Measurements from ENCODE around the gene FBXO28. TPM values are rescaled to one million over a fixed set of nuclear protein-coding genes. Genes with fewer than 3 reads are reported as not detected.

FBXO28 gene
- total RNA-seq, 2 experiments from 2014 or later: 17.1 to 19.7 TPM

DNA sequence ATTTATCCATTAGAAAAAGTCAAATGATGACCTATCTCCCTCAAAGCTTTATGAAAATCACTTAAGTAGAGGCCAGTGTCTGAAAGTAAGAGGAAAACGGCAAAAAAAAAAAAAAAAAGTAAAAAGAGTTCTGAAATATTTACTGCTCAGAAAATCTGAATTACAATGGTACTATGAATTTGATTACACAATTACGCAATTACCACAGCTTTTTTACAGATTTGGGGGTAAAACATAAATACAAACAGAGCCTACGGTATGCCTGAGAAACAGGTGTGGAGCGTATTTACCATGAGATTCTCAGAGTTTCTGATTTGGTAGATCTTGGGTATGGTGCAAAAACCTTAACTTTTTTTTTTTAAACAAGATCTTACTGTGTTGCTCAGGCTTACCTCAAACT, 15.9 kb upstream of the FBXO28 start:
- Mint-ChIP-seq H3K4me3 (no peak overlapping the region), H3K4me1 (no peaks in the 10 kb centered on the region), H3K27ac (no peak overlapping the region), H3K27me3 (peaks cover 15% of the 10 kb centered on the region), H3K9me3 (ENCODE audit: low read depth) (no peaks in the 10 kb centered on the region), H3K36me3 (ENCODE audit: low read depth) (no peaks in the 10 kb centered on the region)
- ChIA-PET POLR2A (no interaction called here), CTCF (no interaction called here)
- no peak for ATAC-seq
- intact Hi-C loops (cut with DNase I, micrococcal nuclease): no loop called here
- no peak for DNase-seq

DNA sequence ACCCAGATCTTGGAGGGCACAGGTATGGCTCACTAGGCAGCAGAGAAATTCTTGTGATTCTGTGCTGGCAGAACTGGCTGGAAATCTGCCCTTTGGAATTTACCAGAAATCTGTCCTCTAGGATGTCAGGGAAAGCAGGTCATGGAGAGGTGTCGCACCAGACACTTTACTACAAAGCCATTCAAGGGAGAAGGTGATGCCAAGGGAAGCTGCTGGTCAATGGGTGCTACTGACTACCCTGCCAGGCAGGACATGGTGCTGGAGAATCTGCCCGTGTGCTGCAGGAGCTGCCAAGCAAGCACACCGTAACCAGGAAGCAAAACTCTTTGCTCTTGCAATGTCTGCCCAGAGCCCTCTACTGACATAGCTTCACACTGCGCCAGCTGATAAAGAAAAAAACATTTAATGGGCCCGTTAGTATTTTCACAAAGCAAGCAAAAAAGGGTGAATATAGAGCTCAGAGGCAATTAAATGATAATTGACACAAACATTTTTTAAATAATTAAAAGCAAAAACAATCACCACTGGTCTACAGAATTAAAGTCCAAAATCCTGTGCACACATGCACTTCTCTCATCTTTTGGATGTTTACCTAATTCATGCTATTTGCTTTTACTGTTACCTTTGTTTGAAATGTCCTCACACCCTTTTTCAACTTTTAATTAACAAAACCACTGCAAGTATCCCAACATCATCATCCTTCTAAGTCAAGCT, 7.2 kb upstream of the FBXO28 start:
- H3K36me3 Mint-ChIP-seq (ENCODE audit: low read depth): no peaks in the 10 kb centered on the region
- H3K4me1 Mint-ChIP-seq: no peaks in the 10 kb centered on the region
- H3K9me3 Mint-ChIP-seq (ENCODE audit: low read depth): no peaks in the 10 kb centered on the region
- ChIA-PET CTCF (interaction anchor here (0.5 to 2.2 kb wide), 7 partner anchors 9 to 350 kb away, joined by 3 to 12 read pairs (median 4); partner anchors contain the start of gene NVL), POLR2A (interaction anchor here (0.6 kb wide), 2 partner anchors 72 to 342 kb away, joined by 3 to 6 read pairs; no protein-coding TSS in a partner anchor)
- H3K27ac Mint-ChIP-seq: no peak overlapping the region
- ATAC-seq: peak; percentile 83
- peak; percentile 30 for DNase-seq
- H3K27me3 Mint-ChIP-seq: peaks cover 11% of the 10 kb centered on the region
- H3K4me3 Mint-ChIP-seq: no peak overlapping the region
- intact Hi-C loops (cut with DNase I, micrococcal nuclease): no loop called here

GRCh38 chr1:224107282-224107625, 6.7 kb upstream of the FBXO28 start:
- CTCF ChIA-PET: interaction anchor here (0.9 to 2.2 kb wide), 5 partner anchors 9 to 335 kb away, joined by 3 to 12 read pairs (median 6); partner anchors contain the start of gene NVL
- no peaks in the 10 kb centered on the region for H3K4me1 Mint-ChIP-seq
- no peaks in the 10 kb centered on the region for H3K9me3 Mint-ChIP-seq (ENCODE audit: low read depth)
- DNase-seq: no peak
- no peaks in the 10 kb centered on the region for H3K36me3 Mint-ChIP-seq (ENCODE audit: low read depth)
- intact Hi-C loops (cut with DNase I, micrococcal nuclease): no loop called here
- POLR2A ChIA-PET: no interaction called here
- ATAC-seq: no peak
- H3K4me3 Mint-ChIP-seq: no peak overlapping the region
- H3K27me3 Mint-ChIP-seq: peaks cover 11% of the 10 kb centered on the region
- no peak overlapping the region for H3K27ac Mint-ChIP-seq

DNA sequence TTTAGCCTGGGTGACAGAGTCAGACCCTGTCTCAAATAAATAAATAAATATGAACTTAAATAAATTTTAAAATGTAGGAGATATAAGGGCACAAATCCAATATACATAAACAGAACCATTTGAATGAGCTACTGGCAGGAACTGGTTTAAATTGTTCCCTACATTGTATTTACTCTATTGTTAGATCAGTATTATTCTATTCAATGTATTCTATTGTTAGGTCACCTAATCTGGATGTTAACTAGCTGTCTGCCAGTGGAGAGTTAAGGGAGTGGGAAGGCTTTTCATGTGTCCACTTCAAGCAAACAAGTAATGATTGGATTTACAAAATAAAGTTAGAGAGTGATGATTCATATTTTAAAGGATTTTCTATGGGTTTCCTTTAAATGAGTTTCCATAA, 4.9 kb upstream of the FBXO28 start:
- Mint-ChIP-seq H3K4me3 (no peak overlapping the region), H3K27ac (no peak overlapping the region), H3K9me3 (ENCODE audit: low read depth) (no peaks in the 10 kb centered on the region), H3K4me1 (peaks cover 5% of the 10 kb centered on the region), H3K36me3 (ENCODE audit: low read depth) (no peaks in the 10 kb centered on the region), H3K27me3 (peaks cover 6% of the 10 kb centered on the region)
- ChIA-PET CTCF (no interaction called here), POLR2A (interaction anchor here (0.7 kb wide), 1 partner anchor 208 kb away, joined by 3 read pairs; no protein-coding TSS in a partner anchor)
- ATAC-seq: no peak
- no peak for DNase-seq
- intact Hi-C loops (cut with DNase I, micrococcal nuclease): no loop called here

GRCh38 chr1:224109981-224110380, 3.9 kb upstream of the FBXO28 start:
- Mint-ChIP-seq H3K4me1 (peaks cover 6% of the 10 kb centered on the region), H3K27ac (no peak overlapping the region), H3K4me3 (no peak overlapping the region), H3K9me3 (ENCODE audit: low read depth) (no peaks in the 10 kb centered on the region), H3K27me3 (peaks cover 6% of the 10 kb centered on the region), H3K36me3 (ENCODE audit: low read depth) (no peaks in the 10 kb centered on the region)
- ChIA-PET CTCF (no interaction called here), POLR2A (interaction anchor here (0.6 kb wide), 2 partner anchors 182 to 347 kb away, joined by 3 to 12 read pairs; no protein-coding TSS in a partner anchor)
- ATAC-seq (no peak), DNase-seq (no peak)
- intact Hi-C loops (cut with DNase I, micrococcal nuclease): loop anchor here in 1 of 2 experiments (5.0 kb wide), 2 partner anchors 383 to 413 kb away; no protein-coding TSS in a partner anchor

GRCh38 chr1:224113005-224113404, 906 bp upstream of the FBXO28 start:
- H3K27ac Mint-ChIP-seq: no peak overlapping the region
- no peaks in the 10 kb centered on the region for H3K9me3 Mint-ChIP-seq (ENCODE audit: low read depth)
- H3K4me3 Mint-ChIP-seq: no peak overlapping the region
- intact Hi-C loops (cut with DNase I, micrococcal nuclease): loop anchor here in 1 of 2 experiments (5.0 kb wide), 2 partner anchors 386 to 416 kb away; no protein-coding TSS in a partner anchor
- peaks cover 4% of the 10 kb centered on the region for H3K36me3 Mint-ChIP-seq (ENCODE audit: low read depth)
- H3K27me3 Mint-ChIP-seq: peaks cover 3% of the 10 kb centered on the region
- DNase-seq (no peak), ATAC-seq (no peak)
- POLR2A ChIA-PET: no interaction called here
- H3K4me1 Mint-ChIP-seq: peaks cover 25% of the 10 kb centered on the region
- CTCF ChIA-PET: no interaction called here

GRCh38 chr1:224113545-224113917, 380 bp upstream of the FBXO28 start:
- Mint-ChIP-seq H3K27me3 (no peaks in the 10 kb centered on the region), H3K4me1 (peaks cover 25% of the 10 kb centered on the region), H3K4me3 (peak overlapping the region; percentile 85), H3K9me3 (ENCODE audit: low read depth) (no peaks in the 10 kb centered on the region), H3K27ac (peak overlapping the region; percentile 96), H3K36me3 (ENCODE audit: low read depth) (peaks cover 4% of the 10 kb centered on the region)
- ATAC-seq: no peak
- POLR2A ChIA-PET: no interaction called here
- CTCF ChIA-PET: interaction anchor here (0.7 kb wide), 1 partner anchor 8 kb away, joined by 3 read pairs; no protein-coding TSS in a partner anchor
- intact Hi-C loops (cut with DNase I, micrococcal nuclease): loop anchor here in 1 of 2 experiments (5.0 kb wide), 2 partner anchors 386 to 416 kb away; no protein-coding TSS in a partner anchor
- DNase-seq: no peak

GRCh38 chr1:224114787-224115175, 870 bp downstream of the FBXO28 start:
- Mint-ChIP-seq H3K36me3 (ENCODE audit: low read depth) (peaks cover 8% of the 10 kb centered on the region), H3K9me3 (ENCODE audit: low read depth) (no peaks in the 10 kb centered on the region), H3K4me3 (peak overlapping the region; percentile 85), H3K27me3 (no peaks in the 10 kb centered on the region), H3K27ac (peak overlapping the region; percentile 89), H3K4me1 (peaks cover 29% of the 10 kb centered on the region)
- POLR2A ChIA-PET: interaction anchor here (0.7 kb wide), 1 partner anchor 320 kb away, joined by 3 read pairs; the partner anchor contains the start of gene WDR26
- DNase-seq: no peak
- CTCF ChIA-PET: interaction anchor here (0.6 to 3.8 kb wide), 9 partner anchors 8 to 736 kb away, joined by 3 to 52 read pairs (median 7); partner anchors contain the start of gene NVL
- ATAC-seq: no peak
- intact Hi-C loops (cut with DNase I, micrococcal nuclease): loop anchor here (1.0 to 5.0 kb wide), 9 partner anchors 68 to 417 kb away; partner anchors contain the start of genes CNIH4 (in 2 of the 2), DEGS1 (in 2 of the 2) and NVL (in 1 of the 2)

DNA sequence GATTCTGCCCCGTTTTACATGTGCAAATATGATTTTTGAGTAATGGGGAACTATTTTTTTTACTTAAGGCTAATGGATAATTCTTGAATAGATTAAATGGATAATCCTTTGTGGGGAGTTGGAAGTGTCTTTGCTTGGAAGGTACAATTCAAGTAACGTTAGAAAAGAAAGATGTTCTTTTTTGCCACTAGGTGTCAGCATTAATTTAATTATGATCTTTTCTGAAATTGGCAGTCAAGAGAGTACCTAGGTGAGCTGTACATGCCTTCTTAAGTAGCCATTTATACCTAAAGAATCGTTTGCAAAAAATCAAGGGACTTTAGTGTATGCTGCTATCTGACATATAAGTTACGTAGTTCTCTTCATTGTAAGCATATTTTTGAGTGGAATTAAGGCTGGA, 2.2 kb downstream of the FBXO28 start:
- ATAC-seq (peak; percentile 40), DNase-seq (no peak)
- Mint-ChIP-seq H3K4me1 (peaks cover 29% of the 10 kb centered on the region), H3K27ac (peak overlapping the region; percentile 40), H3K4me3 (peak overlapping the region; percentile 85), H3K9me3 (ENCODE audit: low read depth) (no peaks in the 10 kb centered on the region), H3K36me3 (ENCODE audit: low read depth) (peaks cover 10% of the 10 kb centered on the region), H3K27me3 (no peaks in the 10 kb centered on the region)
- POLR2A ChIA-PET: interaction anchor here (0.7 kb wide), 1 partner anchor 69 kb away, joined by 3 read pairs; no protein-coding TSS in a partner anchor
- CTCF ChIA-PET: interaction anchor here (0.7 to 3.9 kb wide), 35 partner anchors 9 to 488 kb away, joined by 3 to 52 read pairs (median 3); partner anchors contain the start of gene NVL
- intact Hi-C loops (cut with DNase I, micrococcal nuclease): loop anchor here (1.0 to 5.0 kb wide), 3 partner anchors 66 to 341 kb away; partner anchors contain the start of gene DEGS1 (in 1 of the 2)

GRCh38 chr1:224118688-224119087, 4.8 kb downstream of the FBXO28 start:
- intact Hi-C loops (cut with DNase I, micrococcal nuclease): loop anchor here in 1 of 2 experiments (5.0 kb wide), 1 partner anchor 64 kb away; the partner anchor contains the start of gene DEGS1

GRCh38 chr1:224123136-224123535, 9.2 kb downstream of the FBXO28 start:
- POLR2A ChIA-PET: interaction anchor here (0.7 kb wide), 1 partner anchor 311 kb away, joined by 7 read pairs; the partner anchor contains the start of gene WDR26
- ATAC-seq: no peak
- Mint-ChIP-seq H3K9me3 (ENCODE audit: low read depth) (no peaks in the 10 kb centered on the region), H3K4me1 (peaks cover 27% of the 10 kb centered on the region), H3K27me3 (no peaks in the 10 kb centered on the region), H3K36me3 (ENCODE audit: low read depth) (peaks cover 15% of the 10 kb centered on the region), H3K4me3 (no peak overlapping the region), H3K27ac (no peak overlapping the region)
- intact Hi-C loops (cut with DNase I, micrococcal nuclease): no loop called here
- DNase-seq: no peak
- CTCF ChIA-PET: interaction anchor here (0.5 to 1.3 kb wide), 3 partner anchors 13 to 57 kb away, joined by 3 read pairs; no protein-coding TSS in a partner anchor

More at GRCh38 chr1:224118688-224119087, 4.8 kb downstream of the FBXO28 start:
- ATAC-seq (no peak), DNase-seq (no peak)
- Mint-ChIP-seq H3K27me3 (no peaks in the 10 kb centered on the region), H3K27ac (no peak overlapping the region), H3K4me1 (peaks cover 31% of the 10 kb centered on the region), H3K36me3 (ENCODE audit: low read depth) (peaks cover 13% of the 10 kb centered on the region), H3K9me3 (ENCODE audit: low read depth) (no peaks in the 10 kb centered on the region), H3K4me3 (no peak overlapping the region)
- ChIA-PET CTCF (interaction anchor here (0.7 to 3.9 kb wide), 4 partner anchors 34 to 339 kb away, joined by 3 to 52 read pairs (median 16); partner anchors contain the start of gene NVL), POLR2A (no interaction called here)

All from activated CD4-positive, alpha-beta T cell treated with anti-CD3 and anti-CD28 coated beads for 36 hours (primary cell).